KG1 (cell line): Measurements from ENCODE around the gene RFLNA.
"Not testable (repeated sequence)": the region's sequence is repeated elsewhere in the genome, so short reads cannot be mapped to it uniquely, and the experiment has no call there.

Experiments used
- DNase-seq: peaks from one replicate; lab custom pipeline; 2025; lab: John Stamatoyannopoulos, UW

The RFLNA gene

DNA sequence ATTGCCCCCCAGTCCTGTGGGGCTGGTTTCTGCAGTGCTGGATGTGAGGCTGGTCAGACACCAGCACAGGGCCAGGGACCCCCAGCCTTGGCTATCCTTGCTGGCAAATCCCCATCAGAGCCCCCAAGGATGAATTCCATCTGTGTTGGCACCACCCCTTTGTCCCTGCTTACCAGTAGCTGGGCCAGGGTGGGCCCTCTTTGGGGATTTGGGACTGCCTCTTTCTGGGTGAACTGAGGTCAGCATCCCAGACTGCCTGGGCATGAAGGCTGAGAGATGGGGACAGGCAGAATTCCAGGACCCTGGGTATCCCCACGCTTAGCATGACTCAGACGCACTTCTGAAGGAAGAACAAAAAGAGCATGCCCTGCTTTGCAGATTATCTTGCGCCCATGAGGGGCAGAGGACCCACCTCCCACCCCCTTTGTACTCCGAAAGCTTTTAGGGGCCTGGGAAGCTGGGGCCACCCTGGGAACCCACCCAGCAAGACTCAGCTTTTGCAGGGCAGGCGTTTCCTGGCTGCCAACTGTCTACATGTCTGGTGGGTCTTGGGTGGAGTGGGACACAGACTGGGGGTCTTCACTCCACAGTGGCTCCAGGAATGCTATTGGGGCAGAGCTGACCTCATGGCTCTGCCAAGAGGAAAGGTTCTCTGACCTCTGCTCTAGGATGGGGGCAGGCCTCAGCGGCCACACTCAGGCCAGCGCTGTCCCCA lies 26.8 kb downstream of the RFLNA start:
- DNase-seq = no peak

- no peak for DNase-seq
Observed at GRCh38 chr12:124322271-124322998, 27.5 kb downstream of the RFLNA start.

- DNase-seq = not testable (repeated sequence)
Observed at GRCh38 chr12:124322999-124323328, 28.1 kb downstream of the RFLNA start.

DNA sequence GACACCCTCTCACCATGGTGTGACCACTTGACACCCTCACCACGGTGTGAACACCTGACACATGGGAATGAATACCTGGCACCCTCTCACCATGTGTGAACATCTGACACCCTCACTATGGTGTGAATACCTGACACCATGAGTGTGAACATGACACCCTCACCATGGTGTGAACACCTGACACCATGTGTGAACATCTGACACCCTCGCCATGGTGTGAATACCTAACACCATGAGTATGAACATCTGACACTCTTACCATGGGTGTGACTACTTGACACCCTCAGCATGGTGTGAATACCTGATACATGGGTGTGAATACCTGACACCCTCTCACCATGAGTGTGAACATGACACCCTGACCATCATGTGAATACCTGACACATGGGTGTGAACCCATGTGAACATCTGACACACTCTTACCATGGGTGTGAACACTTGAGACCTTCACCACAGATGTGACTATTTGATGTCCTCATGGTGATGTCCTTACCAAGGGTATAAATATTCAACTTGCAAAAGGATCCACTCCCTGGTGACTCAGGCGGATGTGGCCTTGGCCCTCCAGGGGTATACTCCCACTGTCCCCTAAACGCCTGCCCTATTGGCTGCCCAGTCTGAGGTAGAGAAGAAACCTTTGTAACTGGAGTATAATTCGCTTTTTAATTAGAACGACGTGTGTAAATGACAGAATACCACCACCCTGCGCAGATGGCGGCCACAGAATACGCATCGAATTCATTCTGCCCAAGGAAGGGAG lies 29.1 kb downstream of the RFLNA start:
- no peak for DNase-seq

- no peak for DNase-seq
Observed at GRCh38 chr12:124324803-124325705, 30.2 kb downstream of the RFLNA start.

DNA sequence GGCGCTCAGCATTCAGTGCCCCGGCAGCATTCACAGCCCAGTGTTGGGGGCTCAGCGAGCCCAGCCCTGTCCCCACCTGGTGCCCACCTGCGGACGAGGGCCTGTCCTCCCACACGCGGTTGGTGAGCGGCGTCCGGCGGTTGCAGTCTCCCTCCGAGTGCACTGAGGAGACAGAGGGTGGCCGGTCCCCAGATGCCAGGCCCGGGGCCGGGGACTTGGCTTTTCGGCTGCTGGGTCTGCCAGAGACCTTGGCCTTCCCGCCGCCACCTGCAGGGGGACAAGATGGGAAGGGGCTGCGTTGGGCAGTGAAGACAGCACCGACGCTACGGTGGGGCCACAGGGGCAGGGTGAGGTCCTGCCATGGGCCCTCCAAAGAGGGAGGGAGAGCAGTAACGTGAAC lies 31.2 kb downstream of the RFLNA start:
- DNase-seq = no peak

GRCh38 chr12:124326871-124327270 lies 32.0 kb downstream of the RFLNA start:
- no peak for DNase-seq

- no peak for DNase-seq
Observed at GRCh38 chr12:124327362-124328043, 32.6 kb downstream of the RFLNA start.

DNA sequence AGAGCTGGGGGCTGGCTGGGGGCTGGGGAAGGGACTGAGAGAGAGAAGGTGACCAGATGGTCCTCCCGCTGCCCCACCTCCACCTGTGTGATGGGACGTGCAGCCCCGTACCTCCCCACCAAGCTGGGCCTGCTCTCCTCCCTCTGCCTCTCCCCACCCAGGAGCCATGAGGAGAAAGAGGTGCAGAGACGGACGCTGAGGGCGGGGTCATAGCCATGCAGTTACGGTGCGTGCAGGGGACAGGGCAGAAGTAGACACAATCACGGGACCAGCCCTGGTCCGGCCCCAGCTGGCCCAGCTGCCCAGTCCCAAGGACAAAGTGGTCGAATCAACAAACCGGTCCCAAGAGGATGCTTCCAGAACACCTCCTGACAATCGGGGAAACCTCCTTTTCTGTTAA lies 33.2 kb downstream of the RFLNA start:
- DNase-seq = no peak

GRCh38 chr12:124328636-124329035 lies 33.7 kb downstream of the RFLNA start:
- no peak for DNase-seq

DNA sequence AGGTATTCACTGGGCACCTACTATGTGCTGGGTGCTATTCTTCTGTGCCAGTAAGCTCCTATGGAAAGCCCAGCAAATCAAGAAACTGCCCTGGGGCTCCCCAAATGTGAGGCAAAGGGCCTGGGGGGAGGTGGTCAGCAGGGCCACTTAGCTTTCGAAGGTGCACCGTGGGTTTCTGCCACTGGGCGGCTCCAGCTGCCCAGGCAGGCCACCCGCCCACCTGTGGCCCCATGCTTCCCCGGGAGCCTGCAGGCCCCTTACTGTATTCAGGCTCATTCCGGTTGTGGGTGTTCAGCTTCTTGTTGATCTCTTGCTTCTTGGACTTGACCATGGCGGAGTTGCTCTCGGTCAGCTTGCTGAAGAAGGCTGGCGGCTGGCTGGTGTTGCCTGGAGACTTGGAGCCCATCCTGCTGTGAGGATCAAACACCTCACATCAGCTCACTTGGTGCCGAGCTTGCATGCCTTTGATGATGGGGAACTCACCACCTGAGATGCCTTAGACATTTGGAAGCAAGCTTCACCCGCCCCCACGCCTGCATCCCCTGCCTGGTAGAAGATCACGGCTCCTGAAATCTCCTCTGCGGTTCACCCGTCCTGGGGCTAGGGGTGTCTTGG lies 37.3 kb downstream of the RFLNA start:
- DNase-seq = no peak

GRCh38 chr12:124332900-124333299 lies 38.0 kb downstream of the RFLNA start:
- DNase-seq = no peak

GRCh38 chr12:124333724-124334123 lies 38.8 kb downstream of the RFLNA start:
- no peak for DNase-seq

- DNase-seq = no peak
Observed at GRCh38 chr12:124334266-124334665, 39.4 kb downstream of the RFLNA start.

DNA sequence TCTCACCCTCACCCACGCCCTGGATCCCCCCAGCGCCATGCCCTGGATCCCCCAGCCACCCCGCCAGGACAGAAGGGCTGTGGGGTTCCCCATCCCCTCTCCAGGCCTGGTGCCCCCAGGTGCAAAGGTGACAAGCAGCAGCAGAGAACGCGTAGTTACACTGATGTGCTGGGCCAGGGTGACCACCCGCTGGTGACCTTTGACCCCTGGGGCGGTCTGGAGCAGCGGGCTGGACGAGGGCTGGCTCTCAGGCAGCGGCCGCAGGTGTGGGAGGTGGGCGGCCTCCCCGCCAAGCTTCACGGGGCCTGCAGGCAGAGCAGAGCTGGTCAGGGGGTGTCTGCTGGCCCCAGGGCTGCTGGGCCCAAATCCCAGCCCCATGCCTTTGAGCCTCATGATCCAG lies 40.1 kb downstream of the RFLNA start:
- DNase-seq = no peak

DNA sequence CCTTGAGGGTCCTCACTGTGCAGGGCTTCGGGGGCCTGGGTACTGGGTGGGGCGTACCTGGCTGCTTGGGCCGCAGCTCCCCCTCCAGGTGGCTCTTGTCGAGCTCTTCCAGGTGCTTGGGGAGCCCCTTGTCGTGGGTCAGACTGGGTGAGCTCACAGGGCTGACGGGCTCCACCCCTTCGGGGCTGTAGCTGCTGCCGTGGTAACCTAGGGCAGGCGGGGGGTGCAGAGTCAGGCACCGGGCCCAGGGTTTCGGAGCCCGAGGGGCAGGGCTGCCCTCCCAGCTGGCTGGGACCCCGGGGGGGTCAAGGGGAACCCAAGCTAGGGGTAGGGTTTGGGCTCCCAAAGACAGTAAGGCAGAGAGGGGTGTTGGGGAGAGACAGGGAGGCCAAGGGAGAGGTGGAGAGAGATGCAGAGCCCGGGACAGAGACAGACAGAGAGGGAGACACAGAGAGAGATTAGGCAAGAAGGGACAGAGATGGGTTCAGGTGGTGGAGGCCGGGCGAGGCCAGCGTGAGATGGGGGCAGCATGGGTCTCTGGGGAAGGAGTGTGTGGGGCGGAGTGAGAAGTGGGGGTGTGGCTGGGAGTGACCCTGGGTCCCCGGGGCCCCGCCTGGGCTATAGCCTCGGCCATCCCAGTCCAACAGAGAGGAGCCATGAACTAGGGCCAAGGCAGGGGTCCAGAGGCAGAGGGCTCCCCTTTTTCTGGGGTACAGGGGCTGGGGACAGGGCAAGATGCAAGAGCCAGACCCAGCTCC lies 40.7 kb downstream of the RFLNA start:
- DNase-seq = no peak

- DNase-seq = no peak
Observed at GRCh38 chr12:124336184-124336437, 41.2 kb downstream of the RFLNA start.

GRCh38 chr12:124336742-124337520 lies 42.0 kb downstream of the RFLNA start:
- DNase-seq = no peak

DNA sequence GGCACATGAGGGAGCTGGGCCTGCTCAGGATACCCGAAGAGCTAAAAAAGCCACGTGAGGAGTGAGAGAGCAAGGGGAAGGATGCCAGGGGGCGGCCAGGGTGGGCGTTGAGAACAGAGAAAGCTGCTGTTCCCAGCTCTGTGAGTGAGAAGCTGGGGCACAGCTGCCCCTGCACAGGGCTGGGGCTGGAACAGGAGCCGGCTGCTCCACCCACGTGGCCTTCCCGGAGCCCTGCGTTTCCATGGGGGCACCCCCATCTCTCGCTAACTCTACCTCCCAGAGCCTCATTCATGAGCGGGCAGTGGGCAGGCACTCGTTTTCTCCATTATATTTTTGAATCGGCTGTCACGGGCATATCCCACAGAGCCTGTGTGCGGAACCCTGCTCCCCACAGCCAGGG lies 42.7 kb downstream of the RFLNA start:
- no peak for DNase-seq

DNA sequence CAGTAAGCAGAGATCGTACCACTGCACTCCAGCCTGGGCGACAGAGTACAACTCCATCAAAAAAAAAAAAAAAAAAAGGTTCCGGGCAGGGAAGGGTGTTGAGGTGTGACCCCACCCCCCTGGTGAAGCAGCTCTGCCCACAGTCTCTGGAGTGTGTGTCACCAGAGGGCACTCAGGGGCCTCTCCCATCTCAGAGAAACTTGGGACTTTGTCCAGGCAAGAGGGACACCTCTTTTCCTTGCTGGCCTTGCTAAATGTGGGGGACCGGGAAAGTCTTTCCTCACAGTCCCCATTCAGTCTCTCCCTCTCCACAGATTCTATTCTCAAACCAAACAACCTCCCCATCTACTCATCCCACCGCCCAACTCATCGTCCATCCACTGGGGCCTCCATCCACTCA lies 43.6 kb downstream of the RFLNA start:
- DNase-seq = no peak
